B cell (primary cell): ENCODE measurements around the gene ETS1. TPM values are rescaled to one million over a fixed set of nuclear protein-coding genes. Genes with fewer than 3 reads are reported as not detected.

Experiments
- ATAC-seq: fragments of 200-7000 bp; cut with Tn5 transposase; one replicate; pipeline ENCODE4 v1.10.0; 2021; ENCODE audit warnings: low read depth, mild to moderate bottlenecking, moderate number of reproducible peaks, moderate library complexity
- CTCF ChIA-PET: fragments of 350-600 bp; sonication (Branson Sonifier 250); formaldehyde crosslinking; loops from one replicate; lab custom pipeline; 2021; ENCODE audit warnings: antibody characterized with exemption, inconsistent platforms; lab: Charles Lee
- POLR2A ChIA-PET: fragments of 350-600 bp; sonication (Branson Sonifier 250); formaldehyde crosslinking; loops from one replicate; lab custom pipeline; 2021; ENCODE audit warnings: antibody characterized with exemption; lab: Charles Lee
- DNase-seq: peaks from one replicate; pipeline ENCODE4 v3.0.0; 2013
- H2AFZ ChIP-seq: 2 replicates; pipeline ENCODE4 v1.6.1; 2012; ENCODE audit warnings: mild to moderate bottlenecking, low read depth, low read length; ENCODE audit not compliant: insufficient read depth, poor library complexity, severe bottlenecking
- H3K27ac ChIP-seq, 2 donors: 1 replicate in 1 of 2; 2 replicates in 1 of 2; pipeline ENCODE4 v1.5.1; 2012 to 2013; ENCODE audit warnings: low read length in 2 of 2, mild to moderate bottlenecking in 2 of 2, moderate library complexity in 1 of 2
- H3K27me3 ChIP-seq, 4 experiments: fragments of 200-600 bp in 1 of 4; sonication (generic) in 1 of 4; replicated peaks in 1 of 4; 1 replicate in 2 of 4; 2 replicates in 2 of 4; pipeline versions ENCODE4 v1.6.1 to v1.7.0; 2013 to 2016; ENCODE audit warnings: low read length in 3 of 4, mild to moderate bottlenecking in 2 of 4, mixed read lengths in 1 of 4, moderate library complexity in 1 of 4; ENCODE audit not compliant: insufficient read depth in 4 of 4, control insufficient read depth in 3 of 4; ENCODE audit errors: control extremely low read depth in 1 of 4
- H3K36me3 ChIP-seq, 2 experiments: replicated peaks in 1 of 2; 1 replicate in 1 of 2; 2 replicates in 1 of 2; pipeline versions ENCODE4 v1.6.1 to v1.7.1; 2013; ENCODE audit warnings: low read length in 1 of 2; ENCODE audit not compliant: insufficient read depth in 2 of 2, control insufficient read depth in 1 of 2; ENCODE audit errors: control extremely low read depth in 1 of 2, extremely low read depth in 1 of 2
- H3K4me1 ChIP-seq, 2 donors: fragments of 200-600 bp in 1 of 2; sonication (generic) in 1 of 2; 1 replicate in 1 of 2; 2 replicates in 1 of 2; pipeline versions ENCODE4 v1.5.1 to v1.6.1; 2013 to 2017; ENCODE audit warnings: low read length in 2 of 2; ENCODE audit not compliant: control insufficient read depth in 2 of 2, insufficient read depth in 2 of 2
- H3K4me2 ChIP-seq: replicated peaks from 2 replicates; pipeline ENCODE3; 2012; ENCODE audit warnings: mild to moderate bottlenecking, low read depth, low read length; ENCODE audit not compliant: poor library complexity, severe bottlenecking
- H3K4me3 ChIP-seq, 5 experiments: fragments of 200-600 bp in 1 of 5; sonication (generic) in 1 of 5; 1 replicate in 3 of 5; 2 replicates in 2 of 5; pipeline versions ENCODE4 v1.5.1 to v1.7.0; 2011 to 2016; ENCODE audit warnings: low read length in 4 of 5, mild to moderate bottlenecking in 4 of 5, low read depth in 2 of 5, control low read depth in 1 of 5, moderate library complexity in 1 of 5; ENCODE audit not compliant: insufficient read depth in 1 of 5; ENCODE audit errors: control extremely low read depth in 1 of 5, extremely low read depth in 1 of 5
- H3K79me2 ChIP-seq: fragments of 200-600 bp; sonication (generic); one replicate; pipeline ENCODE4 v1.6.0; 2016; ENCODE audit warnings: low read length; ENCODE audit not compliant: control insufficient read depth, insufficient read depth
- H3K9ac ChIP-seq: fragments of 200-600 bp; sonication (generic); 2 replicates; pipeline ENCODE4 v1.6.1; 2017; ENCODE audit warnings: mild to moderate bottlenecking, low read length, moderate library complexity
- H3K9me3 ChIP-seq, 3 donors: one replicate each; pipeline versions ENCODE4 v1.6.1 to v1.7.1; 2013; ENCODE audit warnings: low read length in 2 of 3; ENCODE audit not compliant: control insufficient read depth in 2 of 3, insufficient read depth in 1 of 3; ENCODE audit errors: control extremely low read depth in 1 of 3
- H4K20me1 ChIP-seq: 2 replicates; pipeline ENCODE4 v1.6.0; 2012; ENCODE audit warnings: mild to moderate bottlenecking, low read length; ENCODE audit not compliant: insufficient read depth, control insufficient read depth, poor library complexity, severe bottlenecking
- H3K27ac Mint-ChIP-seq: one replicate; pipeline ENCODE4 v1.8.0; 2021; ENCODE audit warnings: mixed read lengths
- H3K27me3 Mint-ChIP-seq: one replicate; pipeline ENCODE4 v1.8.0; 2021; ENCODE audit warnings: mixed read lengths
- H3K4me1 Mint-ChIP-seq: one replicate; pipeline ENCODE4 v1.8.0; 2021; ENCODE audit warnings: mixed read lengths
- H3K4me3 Mint-ChIP-seq: one replicate; pipeline ENCODE4 v1.8.0; 2021; ENCODE audit warnings: mixed read lengths
- H3K9me3 Mint-ChIP-seq: one replicate; pipeline ENCODE4 v1.8.0; 2022; ENCODE audit warnings: mixed read lengths; ENCODE audit not compliant: insufficient read depth
- CTCF ChIP-seq: fragments of 200-600 bp; IDR thresholded peaks from one replicate; pipeline ENCODE4 v1.8.0; 2022; ENCODE audit warnings: antibody characterized with exemption, mild to moderate bottlenecking
- EZH2 ChIP-seq: IDR thresholded peaks from 2 replicates; pipeline ENCODE4 v1.6.1; 2012; ENCODE audit warnings: borderline replicate concordance, low read depth, mild to moderate bottlenecking, moderate library complexity, low read length; ENCODE audit not compliant: insufficient read depth, poor library complexity, severe bottlenecking
- WGBS: methylation state at CpG from one replicate; pipeline ENCODE4 v1.1.5; 2013; ENCODE audit warnings: missing lambda C conversion rate; ENCODE audit not compliant: insufficient coverage; 5-methylcytosine and 5-hydroxymethylcytosine counted together
- intact Hi-C: fragments of 100-400 bp; cut with micrococcal nuclease; formaldehyde crosslinking; loops from one replicate; pipeline ENCODE4 v1.10.0; 2022
- polyA plus RNA-seq: library from polyadenylated mRNA; depleted of rRNA; stranded (reverse); fragments of >200 nt; gene quantifications from 2 replicates; pipeline ENCODE4 v1.2.3, GENCODE V29; 2012
- total RNA-seq, 2 donors: library from RNA; stranded (reverse); fragments of 120-200 nt in 1 of 2; gene quantifications; 1 replicate in 1 of 2; 2 replicates in 1 of 2; pipeline versions ENCODE4 v1.2.3 to v1.2.4, GENCODE V29; 2013 to 2022

ETS1 gene
- total and polyA plus RNA-seq, 2 donors (not counting 1 experiment from before 2014, with no cell fraction given): 115 to 271 TPM

GRCh38 chr11:128434411-128434810 is 152.9 kb downstream of the ETS1 start:
- Mint-ChIP-seq H3K4me3 (no peak overlapping the region), H3K9me3 (no peaks in the 10 kb centered on the region), H3K4me1 (peaks cover 8% of the 10 kb centered on the region), H3K27ac (no peak overlapping the region), H3K27me3 (no peaks in the 10 kb centered on the region)
- Histone ChIP-seq H4K20me1 (no peaks in the 10 kb centered on the region), H3K36me3 (no peaks in the 10 kb centered on the region), H3K4me1 (peaks cover 3 to 5% of the 10 kb centered on the region in 2 donors), H3K27ac (no peak overlapping the region), H3K4me2 (no peak overlapping the region), H3K79me2 (no peaks in the 10 kb centered on the region), H3K27me3 (no peaks in the 10 kb centered on the region), H3K9me3 (no peaks in the 10 kb centered on the region), H3K4me3 (no peak overlapping the region), H2AFZ (no peak overlapping the region), H3K9ac (no peak overlapping the region)
- ChIA-PET CTCF (interaction anchor here (1.0 kb wide), 1 partner anchor 24 kb away, joined by 3 read pairs; no protein-coding TSS in a partner anchor), POLR2A (interaction anchor here (0.8 kb wide), 1 partner anchor 99 kb away, joined by 3 read pairs; no protein-coding TSS in a partner anchor)
- intact Hi-C loops: no loop called here
- no peak for TF ChIP-seq CTCF
- TF ChIP-seq EZH2: no peak
- DNase-seq (no peak), ATAC-seq (no peak)
- 100% methylated on average over 2 of the region's 4 CpGs for WGBS

GRCh38 chr11:128432926-128433325 is 154.4 kb downstream of the ETS1 start:
- Histone ChIP-seq H3K4me3 (no peak overlapping the region), H3K27ac (no peak overlapping the region), H3K27me3 (no peaks in the 10 kb centered on the region), H3K36me3 (no peaks in the 10 kb centered on the region), H3K9me3 (no peaks in the 10 kb centered on the region), H3K4me1 (peaks cover 3 to 5% of the 10 kb centered on the region in 2 donors), H2AFZ (no peak overlapping the region), H3K79me2 (no peaks in the 10 kb centered on the region), H4K20me1 (no peaks in the 10 kb centered on the region), H3K4me2 (no peak overlapping the region), H3K9ac (no peak overlapping the region)
- POLR2A ChIA-PET: no interaction called here
- Mint-ChIP-seq H3K27ac (no peak overlapping the region), H3K27me3 (no peaks in the 10 kb centered on the region), H3K9me3 (no peaks in the 10 kb centered on the region), H3K4me1 (peaks cover 10% of the 10 kb centered on the region), H3K4me3 (no peak overlapping the region)
- DNase-seq: no peak
- intact Hi-C loops: no loop called here
- no peak for TF ChIP-seq EZH2
- TF ChIP-seq CTCF: no peak
- no peak for ATAC-seq
- CTCF ChIA-PET: interaction anchor here (0.9 kb wide), 1 partner anchor 15 kb away, joined by 3 read pairs; no protein-coding TSS in a partner anchor
